Measurements from ENCODE around the gene CLEC3B.

The CLEC3B gene

DNA sequence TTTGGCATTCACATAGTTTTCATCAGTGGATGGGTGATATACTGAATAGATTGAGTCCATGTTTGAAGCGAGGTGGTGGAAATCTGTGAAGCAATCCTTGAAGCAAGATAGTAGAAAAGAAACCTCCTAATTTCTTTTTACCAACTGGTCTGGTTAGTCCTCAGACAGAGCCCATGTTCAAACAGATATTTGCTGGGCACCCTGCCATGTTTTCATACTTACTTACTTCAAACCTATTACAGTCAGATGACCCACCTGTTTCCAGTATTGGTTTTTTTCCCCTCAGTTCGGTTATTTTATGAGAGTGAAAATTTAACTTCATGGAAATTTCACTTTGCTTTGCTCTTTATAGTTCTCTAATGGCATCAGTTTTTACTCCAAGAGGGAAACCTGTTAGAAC is 26.3 kb upstream of the CLEC3B start:
- Histone ChIP-seq H3K27ac (no peak overlapping the region), H3K9ac (ENCODE audit: insufficient read length) (no peak overlapping the region), H3K4me3 (no peak overlapping the region), H3K9me3 (ENCODE audit: low read depth, low read length) (no peaks in the 10 kb centered on the region), H3K36me3 (ENCODE audit: insufficient read depth, low read length) (peaks cover 61% of the 10 kb centered on the region)
- no peak for DNase-seq (ENCODE audit: low read depth, low spot score)
- TF ChIP-seq POLR2AphosphoS5 (IDR thresholded peaks at IDR 0.05; ENCODE audit: borderline replicate concordance, low read depth, low read length) (no peak), EZH2 (IDR thresholded peaks at IDR 0.05) (no peak), FOXP2 (optimal IDR thresholded peaks at IDR 0.05; ENCODE audit: control extremely low read depth, extremely low read length, insufficient read depth) (no peak)

DNA sequence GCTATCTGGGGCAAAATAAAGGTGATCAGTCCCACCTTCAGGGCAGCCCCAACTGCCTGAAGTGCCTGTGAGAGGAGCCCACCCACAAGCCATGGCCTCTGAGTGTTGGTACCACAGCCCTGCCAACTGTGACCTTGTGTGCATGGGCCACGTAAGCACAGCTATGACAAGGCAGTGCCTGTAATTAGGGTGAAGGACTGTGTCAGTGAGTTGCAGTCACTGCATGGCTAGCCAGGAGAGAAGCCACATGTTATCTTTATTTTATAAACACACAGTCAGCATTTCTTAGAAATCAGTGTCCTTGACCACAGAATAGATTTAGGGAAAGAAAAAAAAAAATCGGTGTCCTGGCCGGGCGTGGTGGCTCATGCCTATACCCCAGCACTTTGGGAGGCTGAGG is 25.3 kb upstream of the CLEC3B start:
- no peak for TF ChIP-seq EZH2 (IDR thresholded peaks at IDR 0.05)
- TF ChIP-seq FOXP2 (optimal IDR thresholded peaks at IDR 0.05; ENCODE audit: control extremely low read depth, extremely low read length, insufficient read depth) = no peak
- TF ChIP-seq POLR2AphosphoS5 (IDR thresholded peaks at IDR 0.05; ENCODE audit: borderline replicate concordance, low read depth, low read length) = no peak
- DNase-seq (ENCODE audit: low read depth, low spot score) = no peak
- Histone ChIP-seq H3K9me3 (ENCODE audit: low read depth, low read length) (no peaks in the 10 kb centered on the region), H3K36me3 (ENCODE audit: insufficient read depth, low read length) (peaks cover 71% of the 10 kb centered on the region), H3K4me3 (no peak overlapping the region), H3K27ac (no peak overlapping the region), H3K9ac (ENCODE audit: insufficient read length) (no peak overlapping the region)

DNA sequence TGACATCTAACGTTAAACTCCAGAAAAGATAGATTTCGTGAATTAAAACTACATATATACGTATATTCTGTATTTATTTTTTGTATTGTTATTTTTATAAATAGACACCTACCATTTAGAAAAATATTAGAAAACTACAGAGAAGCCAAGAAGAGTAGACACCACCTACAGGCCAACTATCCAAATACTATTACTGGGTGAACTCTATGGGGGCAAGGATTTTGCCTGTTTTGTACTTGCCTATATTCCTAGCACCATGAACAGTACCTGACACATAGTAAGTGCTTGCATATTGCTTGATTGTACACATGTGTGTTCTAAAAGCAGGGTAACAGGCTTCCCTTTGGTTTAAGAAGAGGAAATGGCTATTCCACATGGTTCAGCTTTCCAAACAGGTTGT is 24.4 kb upstream of the CLEC3B start:
- H3K27ac ChIP-seq = no peak overlapping the region
- no peaks in the 10 kb centered on the region for H3K9me3 ChIP-seq (ENCODE audit: low read depth, low read length)
- no peak overlapping the region for H3K9ac ChIP-seq (ENCODE audit: insufficient read length)
- peaks cover 67% of the 10 kb centered on the region for H3K36me3 ChIP-seq (ENCODE audit: insufficient read depth, low read length)
- TF ChIP-seq POLR2AphosphoS5 (IDR thresholded peaks at IDR 0.05; ENCODE audit: borderline replicate concordance, low read depth, low read length) (no peak), FOXP2 (optimal IDR thresholded peaks at IDR 0.05; ENCODE audit: control extremely low read depth, extremely low read length, insufficient read depth) (no peak), EZH2 (IDR thresholded peaks at IDR 0.05) (no peak)
- DNase-seq (ENCODE audit: low read depth, low spot score) = no peak
- H3K4me3 ChIP-seq = no peak overlapping the region

DNA sequence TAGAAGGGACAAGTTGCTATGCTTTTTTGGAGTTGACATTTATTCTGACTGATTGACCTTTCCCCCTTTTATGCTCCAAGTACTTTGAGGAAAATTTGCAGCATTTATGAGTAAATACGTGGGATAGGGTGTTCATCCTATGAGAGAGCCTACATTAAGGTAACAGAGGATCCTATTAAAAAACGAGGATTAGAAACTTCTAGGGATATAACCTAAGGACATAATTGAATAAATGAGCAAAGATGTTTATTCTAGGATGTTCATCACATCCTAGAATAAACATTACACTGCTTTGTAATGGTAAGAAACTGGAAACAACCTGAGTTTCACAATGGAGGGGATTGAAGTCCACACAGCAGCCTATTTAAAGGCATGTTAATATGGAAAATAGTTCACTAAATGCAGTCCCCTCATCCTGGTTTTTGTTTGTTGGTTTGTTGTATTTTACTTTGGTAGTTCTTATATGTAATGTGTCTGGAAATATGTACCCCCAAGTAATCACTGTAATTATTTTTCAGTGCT is 23.9 kb upstream of the CLEC3B start:
- H3K27ac ChIP-seq = no peak overlapping the region
- TF ChIP-seq EZH2 (IDR thresholded peaks at IDR 0.05) (no peak), FOXP2 (optimal IDR thresholded peaks at IDR 0.05; ENCODE audit: control extremely low read depth, extremely low read length, insufficient read depth) (no peak), POLR2AphosphoS5 (IDR thresholded peaks at IDR 0.05; ENCODE audit: borderline replicate concordance, low read depth, low read length) (no peak)
- no peaks in the 10 kb centered on the region for H3K9me3 ChIP-seq (ENCODE audit: low read depth, low read length)
- H3K36me3 ChIP-seq (ENCODE audit: insufficient read depth, low read length) = peaks cover 63% of the 10 kb centered on the region
- no peak overlapping the region for H3K9ac ChIP-seq (ENCODE audit: insufficient read length)
- DNase-seq (ENCODE audit: low read depth, low spot score) = no peak
- no peak overlapping the region for H3K4me3 ChIP-seq

DNA sequence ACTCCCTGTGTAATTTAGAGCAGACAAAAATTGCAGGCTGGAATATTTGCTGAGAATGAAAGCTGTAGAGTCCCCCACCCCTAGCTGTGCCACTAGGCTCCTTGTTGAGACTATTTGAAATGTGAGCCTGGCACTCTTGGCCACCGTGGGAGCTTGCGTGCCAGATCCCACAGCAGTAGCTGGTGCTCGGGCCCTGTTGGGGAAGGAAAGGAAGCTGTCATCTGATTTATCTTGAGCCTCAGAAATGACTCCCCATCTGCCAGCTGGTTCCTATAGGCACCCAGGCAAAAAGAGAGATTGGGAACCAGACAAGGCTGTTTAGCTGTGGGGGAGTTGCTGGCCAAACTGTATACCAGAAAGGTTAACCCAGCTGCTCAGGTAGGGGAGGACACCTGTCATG is 23.4 kb upstream of the CLEC3B start:
- no peak overlapping the region for H3K9ac ChIP-seq (ENCODE audit: insufficient read length)
- peaks cover 59% of the 10 kb centered on the region for H3K36me3 ChIP-seq (ENCODE audit: insufficient read depth, low read length)
- no peak for TF ChIP-seq POLR2AphosphoS5 (IDR thresholded peaks at IDR 0.05; ENCODE audit: borderline replicate concordance, low read depth, low read length)
- no peak for TF ChIP-seq EZH2 (IDR thresholded peaks at IDR 0.05)
- no peak for TF ChIP-seq FOXP2 (optimal IDR thresholded peaks at IDR 0.05; ENCODE audit: control extremely low read depth, extremely low read length, insufficient read depth)
- no peak for DNase-seq (ENCODE audit: low read depth, low spot score)
- H3K9me3 ChIP-seq (ENCODE audit: low read depth, low read length) = no peaks in the 10 kb centered on the region
- no peak overlapping the region for H3K4me3 ChIP-seq
- no peak overlapping the region for H3K27ac ChIP-seq

DNA sequence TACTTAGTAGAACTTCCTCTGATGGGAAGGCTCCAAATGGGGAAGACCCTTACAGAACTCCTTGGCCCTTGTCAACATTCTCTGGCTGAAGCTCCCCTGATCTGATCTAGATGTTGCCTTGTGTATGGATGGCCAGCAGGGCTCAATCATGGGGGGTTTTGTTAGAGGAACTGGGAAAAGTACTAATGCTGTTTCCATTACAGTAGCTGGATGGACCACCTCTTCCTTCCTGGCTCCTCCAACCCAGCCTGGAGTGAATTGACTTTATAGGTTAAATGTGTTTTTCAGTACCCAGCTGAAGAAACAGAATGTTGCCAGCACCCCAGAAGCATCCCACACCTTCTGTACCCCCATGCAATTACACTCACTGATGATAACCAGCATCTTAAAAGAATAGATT is 22.7 kb upstream of the CLEC3B start:
- Histone ChIP-seq H3K27ac (no peak overlapping the region), H3K4me3 (no peak overlapping the region), H3K9me3 (ENCODE audit: low read depth, low read length) (no peaks in the 10 kb centered on the region), H3K9ac (ENCODE audit: insufficient read length) (no peak overlapping the region), H3K36me3 (ENCODE audit: insufficient read depth, low read length) (peaks cover 57% of the 10 kb centered on the region)
- TF ChIP-seq EZH2 (IDR thresholded peaks at IDR 0.05) (no peak), POLR2AphosphoS5 (IDR thresholded peaks at IDR 0.05; ENCODE audit: borderline replicate concordance, low read depth, low read length) (no peak), FOXP2 (optimal IDR thresholded peaks at IDR 0.05; ENCODE audit: control extremely low read depth, extremely low read length, insufficient read depth) (no peak)
- no peak for DNase-seq (ENCODE audit: low read depth, low spot score)

DNA sequence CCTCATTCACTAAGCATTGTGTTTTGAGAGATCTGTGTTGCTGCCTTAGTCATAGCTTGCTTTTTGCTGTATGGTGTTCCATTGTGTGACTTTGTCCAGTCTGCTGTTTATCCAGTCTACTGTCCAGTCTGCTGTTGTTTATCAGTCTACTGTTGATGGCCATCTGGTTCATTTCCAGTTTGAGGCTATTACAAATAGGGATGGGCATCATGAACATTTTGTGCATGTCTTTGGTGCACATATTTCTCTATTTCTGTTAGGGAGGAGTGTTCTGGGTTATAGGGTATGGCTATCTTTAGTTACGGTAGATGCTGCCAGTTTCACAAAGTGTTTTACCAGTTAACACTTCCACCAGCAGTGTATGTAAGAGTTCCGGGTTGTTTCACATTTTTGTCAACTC is 22.2 kb upstream of the CLEC3B start:
- H3K9me3 ChIP-seq (ENCODE audit: low read depth, low read length) = no peaks in the 10 kb centered on the region
- H3K27ac ChIP-seq = no peak overlapping the region
- DNase-seq (ENCODE audit: low read depth, low spot score) = no peak
- TF ChIP-seq POLR2AphosphoS5 (IDR thresholded peaks at IDR 0.05; ENCODE audit: borderline replicate concordance, low read depth, low read length) (no peak), FOXP2 (optimal IDR thresholded peaks at IDR 0.05; ENCODE audit: control extremely low read depth, extremely low read length, insufficient read depth) (no peak), EZH2 (IDR thresholded peaks at IDR 0.05) (no peak)
- H3K4me3 ChIP-seq = no peak overlapping the region
- H3K9ac ChIP-seq (ENCODE audit: insufficient read length) = no peak overlapping the region
- peaks cover 52% of the 10 kb centered on the region for H3K36me3 ChIP-seq (ENCODE audit: insufficient read depth, low read length)

DNA sequence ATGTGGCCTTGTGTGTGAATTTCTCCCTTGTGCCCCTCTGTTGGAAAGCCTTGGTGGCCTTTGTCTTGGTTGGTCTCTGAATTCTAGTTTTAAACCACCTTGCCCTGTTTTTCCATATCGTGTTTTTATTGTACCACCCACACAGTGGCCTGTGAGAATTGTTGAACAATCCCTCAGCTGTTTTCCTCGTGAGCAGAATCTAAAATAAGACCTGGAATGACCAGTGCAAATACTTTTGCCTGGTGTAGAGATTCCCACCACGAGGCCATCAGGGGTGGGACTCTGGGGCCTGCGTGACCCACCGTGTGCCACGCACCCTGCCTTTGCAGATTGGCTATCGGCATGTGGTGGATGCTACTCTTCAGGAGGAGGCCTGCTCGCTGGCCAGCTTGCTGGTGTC is 19.0 kb upstream of the CLEC3B start:
- DNase-seq (ENCODE audit: low read depth, low spot score) = no peak
- no peaks in the 10 kb centered on the region for H3K9me3 ChIP-seq (ENCODE audit: low read depth, low read length)
- no peak overlapping the region for H3K27ac ChIP-seq
- H3K9ac ChIP-seq (ENCODE audit: insufficient read length) = no peak overlapping the region
- H3K36me3 ChIP-seq (ENCODE audit: insufficient read depth, low read length) = peaks cover 28% of the 10 kb centered on the region
- H3K4me3 ChIP-seq = no peak overlapping the region
- TF ChIP-seq POLR2AphosphoS5 (IDR thresholded peaks at IDR 0.05; ENCODE audit: borderline replicate concordance, low read depth, low read length) (no peak), FOXP2 (optimal IDR thresholded peaks at IDR 0.05; ENCODE audit: control extremely low read depth, extremely low read length, insufficient read depth) (no peak), EZH2 (IDR thresholded peaks at IDR 0.05) (no peak)

DNA sequence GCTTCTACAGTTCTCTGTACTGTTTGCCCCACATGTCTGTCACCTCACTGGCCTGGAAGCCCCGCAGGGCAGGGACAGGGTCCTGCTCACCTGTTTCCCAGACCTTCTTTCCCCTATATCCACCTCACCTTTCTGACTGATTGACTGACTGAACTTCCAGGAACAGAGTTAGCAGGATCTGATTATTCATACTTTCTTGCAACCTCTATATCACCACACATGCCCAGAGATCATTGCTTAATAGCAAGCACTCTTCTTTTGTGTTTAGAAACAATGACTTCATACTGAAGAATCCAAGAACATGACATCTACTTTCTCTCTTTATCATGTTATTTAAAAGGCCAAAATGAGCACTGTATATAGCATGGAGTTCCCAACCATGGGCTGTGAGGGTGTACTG is 18.0 kb upstream of the CLEC3B start:
- Histone ChIP-seq H3K36me3 (ENCODE audit: insufficient read depth, low read length) (peaks cover 20% of the 10 kb centered on the region), H3K4me3 (no peak overlapping the region), H3K9ac (ENCODE audit: insufficient read length) (no peak overlapping the region), H3K9me3 (ENCODE audit: low read depth, low read length) (no peaks in the 10 kb centered on the region), H3K27ac (no peak overlapping the region)
- TF ChIP-seq FOXP2 (optimal IDR thresholded peaks at IDR 0.05; ENCODE audit: control extremely low read depth, extremely low read length, insufficient read depth) (no peak), EZH2 (IDR thresholded peaks at IDR 0.05) (no peak), POLR2AphosphoS5 (IDR thresholded peaks at IDR 0.05; ENCODE audit: borderline replicate concordance, low read depth, low read length) (no peak)
- DNase-seq (ENCODE audit: low read depth, low spot score) = no peak

All from SK-N-MC (cell line).